NCI-H2107 (cell line): ENCODE data around the gene MAPKAPK2.

Experiments used
- DNase-seq: peaks from one replicate; lab custom pipeline; 2025; lab: John Stamatoyannopoulos, UW

MAPKAPK2 gene

DNA sequence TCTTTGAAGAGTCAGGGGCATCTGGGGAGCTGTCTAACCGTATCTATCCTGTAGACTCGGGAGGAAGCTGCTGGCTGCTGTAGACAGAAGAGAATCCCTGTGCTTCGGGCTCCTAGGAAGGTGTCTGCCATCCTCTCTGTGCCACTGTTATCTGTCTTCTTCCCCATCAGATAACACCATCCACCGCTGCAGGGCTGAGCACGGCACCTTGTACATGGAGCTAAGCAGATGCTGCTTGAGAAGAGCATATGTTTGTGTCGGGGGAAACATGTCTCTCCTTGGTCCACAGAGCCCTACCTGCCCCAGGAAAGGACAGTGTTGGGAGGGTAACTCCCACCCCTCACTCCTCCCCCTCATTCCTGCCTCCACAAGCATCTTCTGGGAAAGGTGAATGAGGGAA is 1.4 kb upstream of the MAPKAPK2 start:
- DNase-seq = no peak

DNA sequence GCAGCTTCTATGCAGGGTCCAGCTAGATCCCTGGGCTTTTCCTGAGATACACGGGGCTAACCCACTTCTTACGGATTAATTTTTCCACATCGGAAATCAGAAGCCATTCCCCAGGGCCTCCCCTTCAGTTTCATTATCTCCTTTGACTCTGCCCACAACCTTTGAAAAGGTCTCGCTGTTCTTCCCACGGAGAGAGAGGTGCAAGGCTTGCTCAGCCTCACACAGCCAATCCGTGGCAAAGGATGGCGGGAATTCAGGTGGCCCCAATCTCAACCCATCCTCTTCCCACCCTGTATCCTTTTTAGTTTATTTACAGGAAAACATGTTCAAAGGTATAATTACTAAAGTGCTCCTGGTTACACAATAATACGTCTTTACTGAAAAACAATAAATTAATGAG is 702 bp upstream of the MAPKAPK2 start:
- DNase-seq = no peak

DNA sequence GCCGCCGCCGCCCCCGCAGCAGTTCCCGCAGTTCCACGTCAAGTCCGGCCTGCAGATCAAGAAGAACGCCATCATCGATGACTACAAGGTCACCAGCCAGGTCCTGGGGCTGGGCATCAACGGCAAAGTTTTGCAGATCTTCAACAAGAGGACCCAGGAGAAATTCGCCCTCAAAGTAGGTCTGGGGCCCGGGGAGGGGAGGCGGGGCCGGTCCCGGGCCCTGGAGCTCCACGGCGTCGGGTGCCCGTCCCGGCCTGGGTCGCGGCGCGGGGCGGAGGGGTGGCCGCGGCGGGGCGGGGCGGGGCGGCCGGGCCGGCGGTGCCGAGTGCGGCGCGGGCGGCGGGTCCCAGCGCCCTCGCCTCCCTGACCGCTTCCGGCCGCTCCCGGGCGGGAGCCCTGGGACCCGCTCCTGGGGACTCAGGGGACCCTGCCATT is 646 bp downstream of the MAPKAPK2 start:
- DNase-seq = no peak

DNA sequence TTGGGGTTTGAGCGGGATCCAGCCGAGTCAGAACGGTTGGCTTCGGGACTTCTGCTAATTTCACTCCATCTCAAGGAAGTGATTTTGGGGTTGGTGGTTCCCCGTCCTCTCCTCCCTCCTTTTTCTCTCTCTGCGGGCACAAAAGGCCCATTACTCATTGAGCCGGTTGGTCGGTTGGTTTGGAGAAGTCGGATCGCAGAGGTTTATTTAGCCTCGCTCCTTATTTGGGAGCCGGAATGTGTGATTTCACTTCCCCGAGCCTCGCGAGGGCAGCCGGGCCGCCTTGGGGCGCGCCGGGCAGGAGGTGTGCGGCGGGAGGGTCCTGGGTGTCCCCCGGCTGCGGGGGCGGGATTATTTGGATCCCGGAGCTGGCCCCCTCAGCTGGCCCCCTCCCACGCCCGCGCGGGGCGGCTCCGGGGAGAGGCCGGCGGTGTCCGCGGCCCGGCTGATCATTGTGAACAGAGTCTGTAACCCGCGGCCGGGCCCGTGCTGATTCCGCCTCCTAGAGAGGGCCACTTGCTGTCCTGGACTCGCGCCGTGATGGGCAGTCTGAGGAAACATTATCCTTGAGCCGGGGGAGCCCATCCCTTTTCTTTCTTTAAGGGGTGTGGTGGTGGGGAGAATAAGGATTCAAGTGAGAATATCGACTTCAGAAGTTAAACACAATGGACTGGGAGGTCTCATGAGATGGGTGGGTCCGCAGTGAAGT is 1.2 kb downstream of the MAPKAPK2 start:
- no peak for DNase-seq

DNA sequence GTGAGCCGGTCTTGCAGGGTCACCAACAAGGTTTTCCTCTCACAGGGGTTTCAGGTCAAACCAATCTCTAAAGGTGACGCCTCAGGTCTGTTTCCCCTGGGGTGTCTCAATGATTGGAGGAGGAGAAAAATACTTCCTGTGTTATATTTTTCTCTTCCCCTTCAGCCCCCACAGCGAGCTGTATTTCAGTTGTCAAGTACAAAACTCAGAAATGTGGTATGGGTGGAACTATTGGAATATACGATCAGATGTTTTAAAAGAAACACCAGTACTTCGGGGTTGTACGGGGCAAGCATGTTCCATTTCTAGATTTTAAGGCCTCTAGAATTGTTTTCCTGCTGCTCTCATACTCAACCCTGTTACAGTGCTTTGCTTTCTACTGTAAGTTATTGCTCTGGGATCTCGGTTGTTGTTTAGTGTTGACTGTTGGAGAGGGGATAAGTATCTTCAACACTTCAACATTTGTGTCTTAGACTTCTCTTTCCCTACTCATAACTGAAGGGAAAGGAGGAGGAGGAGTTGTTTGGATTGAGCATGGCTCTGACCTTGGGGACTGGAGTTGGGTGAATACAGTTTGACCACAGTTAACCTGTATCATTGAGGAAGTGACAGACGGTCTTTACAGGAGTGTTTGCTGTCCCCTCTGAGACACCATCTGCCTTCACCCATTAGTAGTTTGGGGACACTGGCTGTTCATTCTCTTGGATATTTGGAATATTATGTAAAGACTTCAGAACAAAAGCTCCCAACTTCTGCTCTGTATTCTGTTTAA is 2.0 kb downstream of the MAPKAPK2 start:
- DNase-seq = no peak

DNA sequence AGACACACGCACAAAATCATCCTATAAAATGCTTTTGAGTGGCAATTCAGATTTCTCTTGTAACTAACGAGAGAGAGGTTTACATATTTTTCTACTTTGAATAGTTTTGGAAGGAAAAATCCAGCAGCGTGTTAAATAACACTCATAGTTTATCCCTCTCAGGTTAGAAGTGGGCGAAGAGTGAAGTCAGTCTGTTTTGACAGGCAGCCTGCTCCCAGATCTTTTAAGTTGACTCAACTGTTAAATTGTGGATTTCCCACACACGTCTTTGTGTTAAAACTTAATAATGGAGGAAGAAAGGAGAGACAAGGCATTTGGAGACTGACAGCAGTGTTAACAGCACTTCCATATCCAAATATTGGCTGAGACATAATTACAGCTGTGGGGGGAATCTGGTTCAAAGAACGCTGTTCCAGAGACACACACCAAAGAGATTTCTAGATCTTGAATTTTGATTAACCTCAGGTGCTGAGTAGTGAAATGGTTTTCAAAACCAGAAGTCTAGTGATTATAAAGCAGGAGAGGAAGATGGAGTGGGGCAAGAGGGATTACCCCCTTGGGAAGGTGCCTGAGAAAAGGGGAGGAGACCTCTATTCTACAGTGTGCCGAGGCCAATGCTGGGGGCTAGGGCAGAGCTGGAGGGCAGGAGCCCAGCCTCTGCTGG is 2.7 kb downstream of the MAPKAPK2 start:
- no peak for DNase-seq

DNA sequence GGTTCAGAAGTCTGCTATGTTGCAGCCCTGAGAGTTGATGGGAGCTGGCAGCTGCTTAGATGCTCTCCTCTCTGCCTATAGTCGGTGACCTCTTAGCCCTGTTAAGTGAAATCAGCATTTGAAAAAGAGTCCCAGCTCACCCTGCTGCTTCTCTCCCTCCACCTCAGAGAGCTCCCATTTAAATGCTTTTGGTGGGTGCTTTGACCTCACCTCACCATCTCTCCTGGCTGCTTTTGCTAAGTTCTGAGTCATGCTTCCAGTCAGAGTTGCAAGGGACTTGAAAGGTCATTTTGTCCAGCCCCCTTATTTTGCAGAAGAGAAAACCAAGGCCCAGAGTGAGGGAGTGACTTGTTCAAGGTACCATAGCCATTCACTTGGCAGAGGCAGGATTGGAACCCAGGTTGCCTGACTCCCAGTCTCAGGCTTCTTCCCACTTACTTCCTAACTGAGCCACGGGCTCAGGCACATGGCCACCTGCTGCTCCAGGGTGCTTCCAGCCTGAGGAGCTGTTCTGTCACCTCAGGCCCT is 3.3 kb downstream of the MAPKAPK2 start:
- no peak for DNase-seq

DNA sequence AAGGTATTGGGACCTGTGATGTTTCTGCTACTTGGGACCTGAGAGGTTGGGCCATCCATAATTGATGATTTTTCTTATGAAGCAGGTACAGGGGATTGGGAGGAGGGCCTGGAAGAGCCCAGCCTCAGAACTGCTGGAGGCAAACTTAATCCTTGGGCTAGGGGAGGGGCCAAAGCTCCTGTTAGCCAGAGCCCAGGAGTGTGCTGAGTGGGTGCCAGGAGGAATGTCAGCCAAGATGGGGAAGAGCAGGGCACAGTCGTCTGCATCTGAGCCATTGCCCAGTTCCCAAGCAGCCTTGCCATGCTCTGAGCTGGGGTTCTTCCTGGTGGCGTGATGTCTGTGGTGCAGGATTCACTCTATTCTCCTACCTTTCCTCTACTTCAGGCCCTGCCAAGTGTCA is 5.8 kb downstream of the MAPKAPK2 start:
- no peak for DNase-seq

DNA sequence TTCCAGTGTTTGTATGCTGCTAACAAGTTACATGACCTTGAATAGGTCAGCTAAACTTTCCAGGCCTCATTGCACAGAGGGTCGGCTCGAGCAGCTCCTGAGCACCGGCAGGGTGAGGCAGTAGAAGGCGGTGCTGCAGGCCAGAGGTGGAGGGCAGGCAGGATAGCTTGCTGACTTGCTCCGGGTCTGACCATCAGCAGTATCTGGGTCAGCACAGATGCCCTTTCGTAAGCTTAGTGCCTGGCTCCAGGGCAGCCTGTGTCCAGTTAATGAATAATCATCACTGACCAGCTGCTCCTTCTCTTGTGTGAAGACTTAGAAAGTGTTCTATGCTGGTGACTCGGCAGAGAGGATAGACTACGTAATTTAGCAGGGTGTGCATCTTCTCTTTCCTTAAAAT is 6.9 kb downstream of the MAPKAPK2 start:
- DNase-seq = no peak

DNA sequence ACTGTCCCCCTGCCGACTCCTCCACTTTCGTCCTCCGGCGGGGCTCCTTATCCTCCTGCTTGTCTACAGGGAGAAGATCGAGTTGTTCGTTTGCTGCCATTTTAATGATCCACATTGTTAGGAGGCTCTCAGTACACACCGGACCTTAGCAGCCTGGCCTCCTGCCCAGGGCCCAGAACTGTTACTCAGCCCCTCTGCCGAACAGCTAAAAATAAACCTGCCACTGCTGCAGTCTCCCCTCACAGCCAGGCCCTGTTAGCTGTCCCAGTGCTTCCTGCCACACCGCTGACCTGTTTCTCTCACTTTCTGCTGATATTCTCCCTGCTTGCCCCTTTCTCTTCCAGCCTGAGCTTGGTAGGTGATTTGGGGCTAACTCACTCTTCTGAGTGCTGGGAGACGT is 8.3 kb downstream of the MAPKAPK2 start:
- DNase-seq = no peak

DNA sequence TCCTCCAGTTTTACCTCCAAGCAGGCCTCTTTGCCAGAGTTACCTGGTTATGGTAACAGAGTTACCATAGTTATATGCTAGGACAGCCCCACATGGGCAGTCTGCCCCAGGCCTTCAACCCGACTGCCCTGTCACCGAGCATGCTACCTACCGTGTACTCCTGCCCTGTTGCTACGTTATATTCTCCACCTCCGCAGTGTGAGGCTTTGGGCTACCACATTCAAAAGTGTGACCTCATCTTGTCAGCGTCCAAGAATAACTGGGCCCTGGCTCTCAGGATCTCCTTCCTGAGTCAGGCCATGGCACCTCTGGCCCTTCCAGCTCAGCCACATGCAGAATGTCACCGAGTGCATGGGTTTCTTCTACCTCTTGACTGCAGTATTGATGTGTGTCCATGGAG is 8.9 kb downstream of the MAPKAPK2 start:
- no peak for DNase-seq

DNA sequence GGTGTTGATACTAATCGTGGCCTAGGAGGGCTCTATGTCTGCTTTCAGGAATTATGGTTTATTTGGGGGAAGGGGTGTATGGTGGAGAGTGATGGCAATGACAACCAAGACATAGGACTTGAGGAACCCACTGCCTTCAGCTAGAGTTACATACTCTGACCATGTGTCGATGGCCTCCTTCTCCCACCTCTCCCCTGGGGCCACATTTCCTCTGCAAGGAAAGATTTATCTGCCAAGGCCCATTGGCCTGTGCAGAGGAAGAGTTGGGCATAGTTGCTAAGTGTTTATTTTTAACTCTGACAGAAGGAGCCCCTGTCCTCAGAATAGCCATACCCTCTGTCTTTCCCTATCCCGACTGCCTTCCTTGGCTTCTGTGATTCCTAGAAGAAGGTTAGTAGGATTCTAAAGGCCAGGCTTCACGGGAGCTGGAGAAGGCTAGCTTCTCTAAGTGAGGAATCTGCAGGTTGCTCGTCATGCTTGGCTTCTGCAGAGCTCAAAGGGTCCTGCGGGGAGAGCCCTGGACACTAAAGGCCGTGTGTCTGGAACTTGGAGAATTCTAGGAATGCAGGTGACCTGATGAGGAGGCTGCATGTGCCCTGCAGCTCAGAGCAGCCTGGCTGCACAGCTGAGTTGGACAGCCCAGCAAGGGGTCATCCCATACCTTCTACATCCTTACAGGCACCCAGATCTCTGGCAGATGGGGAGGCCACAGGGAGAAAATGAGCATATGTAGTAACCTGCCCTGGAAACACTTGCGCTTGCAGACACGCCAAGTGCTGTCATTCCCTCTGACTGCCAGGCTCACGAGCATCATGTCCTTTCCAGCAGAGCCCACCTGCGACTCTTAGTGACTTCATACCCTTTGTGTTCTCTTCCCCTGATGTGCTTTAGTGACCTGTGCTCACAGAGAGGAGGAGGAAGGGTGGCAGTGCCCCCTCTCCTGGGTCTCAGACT is 9.7 kb downstream of the MAPKAPK2 start:
- DNase-seq = no peak

DNA sequence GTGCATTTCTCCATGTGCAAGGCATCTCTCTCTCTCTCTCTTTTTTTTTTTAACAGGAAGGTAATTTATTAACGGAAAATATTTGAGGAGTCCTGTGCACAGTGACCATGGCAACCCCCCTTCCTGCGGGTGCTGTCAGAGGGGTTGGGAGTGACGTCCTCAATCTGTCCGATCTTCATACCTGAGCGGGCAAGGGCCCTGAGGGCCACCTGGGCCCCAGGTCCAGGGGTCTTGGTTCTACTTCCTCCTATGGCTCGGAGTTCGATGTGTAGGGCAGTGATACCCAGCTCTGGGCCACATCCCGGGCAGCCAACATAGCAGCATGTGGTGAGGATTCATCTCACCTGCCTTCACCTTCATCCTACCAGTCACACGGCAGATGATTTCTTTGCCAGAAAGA is 11.0 kb downstream of the MAPKAPK2 start:
- DNase-seq = no peak

DNA sequence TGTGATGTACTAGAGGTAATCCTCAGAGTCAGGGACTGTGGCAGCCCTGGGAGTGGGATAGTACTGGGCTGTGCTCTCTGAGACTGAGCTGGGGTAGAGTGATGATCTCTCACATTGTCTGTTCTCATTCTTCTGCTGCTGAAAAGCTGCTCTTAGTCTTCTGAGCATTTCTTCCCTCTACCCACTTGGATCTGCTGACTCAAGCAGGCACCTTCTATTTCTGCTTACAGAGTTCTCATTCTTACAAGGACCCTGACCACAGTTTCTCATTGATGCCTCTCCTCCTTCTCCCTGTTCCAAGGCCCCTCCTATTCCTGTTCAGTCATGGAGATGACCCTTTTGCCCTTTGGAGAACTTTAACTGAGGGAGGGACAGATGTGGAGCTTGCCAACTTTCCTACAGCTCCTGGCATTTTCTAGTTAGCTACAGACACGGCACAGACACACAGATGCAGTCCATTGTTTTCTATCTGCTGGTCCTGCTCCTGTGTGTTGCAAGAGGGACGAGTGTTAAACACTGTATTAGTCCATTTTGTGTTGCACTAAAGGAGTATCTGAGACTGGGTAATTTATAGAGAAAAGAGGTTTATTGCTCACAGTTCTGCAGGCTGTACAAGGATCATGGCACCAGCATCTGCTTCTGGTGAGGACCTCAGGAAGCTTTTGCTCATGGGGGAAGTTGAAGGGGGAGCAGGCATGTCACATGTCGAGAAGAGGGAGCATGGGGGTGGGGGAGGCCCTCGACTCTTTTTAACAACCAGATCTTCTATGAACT is 12.3 kb downstream of the MAPKAPK2 start:
- DNase-seq = no peak

DNA sequence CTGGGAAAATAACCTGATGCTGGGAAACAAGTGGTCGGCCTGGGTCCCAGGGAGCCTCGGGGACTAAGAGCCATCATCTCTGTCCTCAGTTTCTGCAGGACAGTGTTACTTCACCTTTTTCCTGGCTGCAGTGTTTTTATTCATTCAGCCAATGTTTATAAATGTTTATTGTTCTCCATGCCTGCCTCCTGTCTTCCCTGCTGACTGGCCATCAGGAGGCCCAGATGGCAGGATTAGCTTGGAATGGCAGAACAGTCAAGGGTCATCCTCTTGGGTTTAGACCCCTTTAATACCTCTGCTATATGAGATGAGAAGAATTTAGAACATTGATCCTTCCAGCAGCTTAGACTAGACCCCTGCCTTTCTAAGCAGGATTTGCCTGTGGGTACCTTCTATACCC is 13.3 kb downstream of the MAPKAPK2 start:
- DNase-seq = no peak

DNA sequence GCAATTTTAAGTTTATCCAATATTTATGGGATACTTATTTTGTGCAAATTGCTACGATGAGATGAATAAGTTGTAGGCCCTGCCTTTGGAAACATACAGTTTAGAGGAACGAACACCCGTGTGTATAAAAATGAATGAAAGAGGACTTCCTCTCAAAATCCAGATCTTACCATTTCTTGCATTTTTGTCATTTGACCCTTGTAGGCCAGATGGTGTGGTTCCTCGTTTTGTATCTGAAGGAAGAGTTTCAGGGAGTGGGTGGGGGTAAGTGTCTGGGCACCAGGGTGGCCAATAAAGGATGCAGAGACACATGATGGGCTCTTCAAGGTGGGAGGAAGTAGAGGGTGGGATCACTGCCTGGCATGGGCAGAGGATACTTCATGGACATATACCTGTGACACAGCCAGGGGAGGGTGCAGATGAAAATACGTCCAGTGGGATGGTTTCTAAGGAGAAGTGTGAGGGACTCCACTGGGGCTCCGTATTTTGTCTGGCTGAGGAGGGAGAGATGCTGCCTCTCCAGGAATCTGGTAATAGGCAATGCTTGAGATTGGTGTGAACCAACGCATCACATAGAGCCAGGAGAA is 14.4 kb downstream of the MAPKAPK2 start:
- no peak for DNase-seq

DNA sequence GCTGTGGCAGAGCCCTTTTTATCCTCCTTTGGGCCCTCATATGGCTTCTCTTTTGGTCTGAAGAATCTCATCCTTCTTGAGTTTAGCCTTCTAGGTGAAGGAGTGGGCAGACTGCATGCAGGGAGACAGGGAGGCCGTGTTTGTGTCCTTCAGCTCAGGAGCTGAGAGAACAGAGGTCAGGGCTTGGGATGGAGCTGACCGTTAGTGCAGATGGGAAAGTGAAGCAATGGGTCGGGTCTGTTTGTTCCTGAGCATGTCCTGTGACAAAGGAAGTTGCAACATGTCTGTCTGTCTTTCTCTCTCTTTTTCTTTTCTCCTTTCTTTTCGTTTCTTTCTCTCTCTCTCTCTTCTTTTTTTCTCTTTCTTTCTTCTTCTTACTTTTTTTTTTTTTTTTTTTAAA is 14.9 kb downstream of the MAPKAPK2 start:
- no peak for DNase-seq

DNA sequence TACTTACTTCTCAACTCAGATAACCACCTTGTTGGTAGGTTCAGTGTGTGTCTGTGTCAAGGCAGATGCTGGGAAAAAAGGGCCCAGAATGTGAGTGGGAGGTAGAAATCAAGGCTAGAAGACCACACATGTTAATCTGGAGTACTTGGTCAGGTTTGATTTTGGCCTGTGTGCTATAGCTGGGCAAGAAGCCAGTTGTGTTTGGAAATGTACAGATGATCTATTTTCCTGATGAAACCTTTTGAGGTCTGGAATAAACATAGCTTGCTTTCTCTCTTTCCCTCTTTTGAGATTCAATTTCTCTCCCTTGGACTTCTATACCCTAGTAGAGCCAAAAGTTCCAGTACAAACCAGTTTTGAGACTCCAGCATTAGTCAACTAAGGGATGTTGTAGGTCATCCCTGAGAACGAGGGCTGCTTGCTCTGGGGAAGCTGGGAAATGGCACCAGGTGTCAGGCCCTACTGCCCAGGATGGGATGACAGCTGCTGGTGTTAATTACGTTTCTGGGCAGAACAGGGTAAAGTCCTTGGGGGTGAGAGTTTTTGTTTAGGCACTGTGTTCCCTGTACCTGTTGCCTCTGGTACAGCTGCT is 15.8 kb downstream of the MAPKAPK2 start:
- peak; percentile 40 for DNase-seq

DNA sequence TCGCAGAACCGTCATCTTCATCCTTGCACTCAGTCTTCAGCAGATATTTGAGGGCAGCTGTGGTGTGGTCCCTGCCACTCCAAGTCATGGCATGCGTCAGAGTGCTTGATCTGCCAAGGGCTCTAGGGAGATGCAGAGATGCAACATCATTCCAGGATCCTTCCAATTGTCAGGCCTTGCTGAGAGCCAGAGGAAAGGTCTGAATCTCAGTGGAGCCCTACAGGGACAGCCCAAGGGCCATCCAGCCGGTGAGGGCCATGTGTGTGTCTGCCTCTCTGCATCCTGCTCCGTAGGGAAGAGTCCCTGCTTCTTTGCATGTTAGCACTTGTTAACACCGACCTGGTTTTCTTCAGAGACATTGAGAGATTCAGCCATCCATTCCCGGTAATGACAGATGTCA is 17.6 kb downstream of the MAPKAPK2 start:
- DNase-seq = no peak

DNA sequence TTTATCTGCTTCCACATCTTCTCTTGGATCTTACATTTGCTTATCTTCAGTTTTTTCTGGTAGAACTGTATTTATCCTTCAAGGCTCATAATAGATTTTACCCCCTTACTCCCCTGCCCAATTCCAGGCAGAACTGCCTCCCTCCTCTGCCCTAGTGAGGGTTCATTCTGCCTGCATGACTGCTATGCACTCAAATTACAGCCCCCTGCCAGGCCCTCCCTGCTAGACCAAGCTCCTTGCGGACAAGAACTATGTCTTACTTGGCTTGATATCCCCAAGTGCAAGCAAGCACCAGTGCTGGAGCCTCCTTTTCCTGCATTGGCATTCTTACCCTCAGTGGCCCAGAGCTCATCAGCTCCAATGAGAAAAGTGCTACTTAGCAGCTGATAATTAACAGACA is 18.1 kb downstream of the MAPKAPK2 start:
- no peak for DNase-seq
